K562 (cell line): ENCODE measurements around the gene DNAJB14. TPM values are rescaled to one million over a fixed set of nuclear protein-coding genes. Genes with fewer than 3 reads are reported as not detected.

Experiments used
- BCOR ChIP-seq: fragments of 450-650 bp; IDR thresholded peaks from 2 replicates; pipeline ENCODE4 v1.6.1; 2016
- FOS ChIP-seq: IDR thresholded peaks from 3 replicates; pipeline ENCODE4 v1.6.1; 2011; ENCODE audit not compliant: insufficient read length; ENCODE audit errors: extremely low read depth
- GTF2E2 ChIP-seq: fragments of 200-800 bp; sonication (Bioruptor generic); IDR thresholded peaks from 2 replicates; pipeline ENCODE4 v1.6.1; 2016; ENCODE audit warnings: missing genetic modification characterization, missing compliant biosample characterization
- SAFB ChIP-seq: fragments of 200-400 bp; formaldehyde crosslinking; IDR thresholded peaks from 2 replicates; pipeline ENCODE4 v1.6.1; 2017; ENCODE audit warnings: low read depth, low read length, borderline replicate concordance
- ZNF280A ChIP-seq: fragments of 450-650 bp; IDR thresholded peaks from 2 replicates; pipeline ENCODE4 v1.6.1; 2018; ENCODE audit warnings: mild to moderate bottlenecking, low read depth; ENCODE audit not compliant: partially characterized antibody
- ZNF407 ChIP-seq: fragments of 450-650 bp; IDR thresholded peaks from 2 replicates; pipeline ENCODE4 v1.6.1; 2016; ENCODE audit warnings: low read depth
- polyA plus RNA-seq, 8 experiments: library from polyadenylated mRNA; depleted of rRNA in 4 of 8; stranded (reverse) in 5 of 8; unstranded in 3 of 8; fragments of >200 nt; fragmentation: Nextera tagmentation in 2 of 8; fragmentation: Illumina TruSeq in 1 of 8; extraction: Ambion mirVana in 2 of 8; extraction: Trizol in 1 of 8; gene quantifications; 2 replicates each; pipeline versions ENCODE4 v1.2.1 to v1.2.3, GENCODE V29; 2011 to 2014; ENCODE audit warnings: inconsistent platforms in 1 of 8, missing spikeins in 1 of 8
- total RNA-seq, 7 experiments: library from RNA; depleted of rRNA in 6 of 7; stranded (reverse); fragments of >200 nt in 6 of 7; fragmentation: Illumina TruSeq in 2 of 7; extraction: Trizol in 2 of 7; gene quantifications; 2 replicates each; pipeline versions ENCODE4 v1.2.1 to v1.2.3, GENCODE V29; 2011 to 2021; ENCODE audit warnings: low replicate concordance in 1 of 7

DNAJB14 gene
- total and polyA plus RNA-seq, 9 of the 15 experiments (the other 6 are each of a cell fraction or from before 2014, with no cell fraction given), result 5.5 to 28.0 (median 12.7) TPM

- TF ChIP-seq ZNF407 (no peak), SAFB (no peak), GTF2E2 (tag) (no peak), BCOR (no peak), FOS (no peak), ZNF280A (no peak)
These were observed 99.5 kb downstream of the DNAJB14 start (continued) for GRCh38 chr4:99846891-99847290.

Other genes with a start within 250 kb of the DNAJB14 start
- gene DAPP1, start 129.8 kb downstream of the DNAJB14 start, total RNA-seq (2014; rRNA removed), result 1.1 and 2.2 TPM in 2 replicates
- 4.0 and 5.2 TPM in 2 replicates for gene DAPP1, start 129.8 kb downstream of the DNAJB14 start, total RNA-seq (2014; rRNA removed; fragmentation: Illumina TruSeq; extraction: Trizol)
- 3.7 and 4.2 TPM in 2 replicates for gene DAPP1, start 129.8 kb downstream of the DNAJB14 start, total RNA-seq (2015; rRNA removed; fragmentation: Illumina TruSeq; extraction: Trizol)
- 2.0 and 2.2 TPM in 2 replicates for gene DAPP1, start 129.8 kb downstream of the DNAJB14 start, total RNA-seq (2021)
- 1.4 and 1.9 TPM in 2 replicates for gene DAPP1, start 129.8 kb downstream of the DNAJB14 start, polyA plus RNA-seq (2011; rRNA removed)
- gene DAPP1, start 129.8 kb downstream of the DNAJB14 start, polyA plus RNA-seq (2014; fragmentation: Illumina TruSeq; extraction: Trizol), result 3.1 and 3.6 TPM in 2 replicates
- 1 to 10 TPM; 6.4 to 7.2 TPM for gene DAPP1, start 129.8 kb downstream of the DNAJB14 start, polyA plus RNA-seq (2014; fragmentation: Nextera tagmentation; extraction: Ambion mirVana)
- 2.9 and 3.4 TPM in 2 replicates for gene DAPP1, start 129.8 kb downstream of the DNAJB14 start, polyA plus RNA-seq (2014; rRNA removed)
- gene LAMTOR3, start 52.2 kb downstream of the DNAJB14 start, total RNA-seq (2014; rRNA removed), result 17.9 and 22.5 TPM in 2 replicates
- gene LAMTOR3, start 52.2 kb downstream of the DNAJB14 start, total RNA-seq (2014; rRNA removed; fragmentation: Illumina TruSeq; extraction: Trizol), result 58.0 and 65.7 TPM in 2 replicates
- 53.0 and 59.4 TPM in 2 replicates for gene LAMTOR3, start 52.2 kb downstream of the DNAJB14 start, total RNA-seq (2015; rRNA removed; fragmentation: Illumina TruSeq; extraction: Trizol)
- 38.4 and 40.1 TPM in 2 replicates for gene LAMTOR3, start 52.2 kb downstream of the DNAJB14 start, total RNA-seq (2021)
- 61.8 and 85.7 TPM in 2 replicates for gene LAMTOR3, start 52.2 kb downstream of the DNAJB14 start, polyA plus RNA-seq (2011; rRNA removed)
- 53.3 and 70.7 TPM in 2 replicates for gene LAMTOR3, start 52.2 kb downstream of the DNAJB14 start, polyA plus RNA-seq (2014; fragmentation: Illumina TruSeq; extraction: Trizol)
- 100 to 1,000 TPM; 136 to 146 TPM for gene LAMTOR3, start 52.2 kb downstream of the DNAJB14 start, polyA plus RNA-seq (2014; fragmentation: Nextera tagmentation; extraction: Ambion mirVana)
- 38.3 and 41.9 TPM in 2 replicates for gene LAMTOR3, start 52.2 kb downstream of the DNAJB14 start, polyA plus RNA-seq (2014; rRNA removed)
- 552 and 605 TPM in 2 replicates for gene H2AZ1, start 3.7 kb upstream of the DNAJB14 start, total RNA-seq (2014; rRNA removed)
- 880 and 938 TPM in 2 replicates for gene H2AZ1, start 3.7 kb upstream of the DNAJB14 start, total RNA-seq (2014; rRNA removed; fragmentation: Illumina TruSeq; extraction: Trizol)
- 753 and 768 TPM in 2 replicates for gene H2AZ1, start 3.7 kb upstream of the DNAJB14 start, total RNA-seq (2015; rRNA removed; fragmentation: Illumina TruSeq; extraction: Trizol)
- gene H2AZ1, start 3.7 kb upstream of the DNAJB14 start, total RNA-seq (2021), result 718 and 751 TPM in 2 replicates
- gene H2AZ1, start 3.7 kb upstream of the DNAJB14 start, polyA plus RNA-seq (2011; rRNA removed), result 738 and 1,020 TPM in 2 replicates
- gene H2AZ1, start 3.7 kb upstream of the DNAJB14 start, polyA plus RNA-seq (2014; fragmentation: Illumina TruSeq; extraction: Trizol), result 625 and 744 TPM in 2 replicates
- gene H2AZ1, start 3.7 kb upstream of the DNAJB14 start, polyA plus RNA-seq (2014; fragmentation: Nextera tagmentation; extraction: Ambion mirVana), result 1,000 to 10,000 TPM; 3,608 to 4,380 TPM
- gene H2AZ1, start 3.7 kb upstream of the DNAJB14 start, polyA plus RNA-seq (2014; rRNA removed), result 687 and 854 TPM in 2 replicates
- gene DDIT4L, start 243.8 kb upstream of the DNAJB14 start, total RNA-seq (2014; rRNA removed), result not detected in 2 replicates
- gene DDIT4L, start 243.8 kb upstream of the DNAJB14 start, total RNA-seq (2014; rRNA removed; fragmentation: Illumina TruSeq; extraction: Trizol), result not detected in 2 replicates
- gene DDIT4L, start 243.8 kb upstream of the DNAJB14 start, total RNA-seq (2015; rRNA removed; fragmentation: Illumina TruSeq; extraction: Trizol), result not detected in 2 replicates
- not detected in 2 replicates for gene DDIT4L, start 243.8 kb upstream of the DNAJB14 start, total RNA-seq (2021)
- gene DDIT4L, start 243.8 kb upstream of the DNAJB14 start, polyA plus RNA-seq (2011; rRNA removed), result not detected in 2 replicates
- not detected in 2 replicates for gene DDIT4L, start 243.8 kb upstream of the DNAJB14 start, polyA plus RNA-seq (2014; fragmentation: Illumina TruSeq; extraction: Trizol)
- gene DDIT4L, start 243.8 kb upstream of the DNAJB14 start, polyA plus RNA-seq (2014; fragmentation: Nextera tagmentation; extraction: Ambion mirVana), result not detected
- gene DDIT4L, start 243.8 kb upstream of the DNAJB14 start, polyA plus RNA-seq (2014; rRNA removed), result not detected in 2 replicates